GM21423 (cell line): ENCODE results near the gene IGF2R.

ENCODE experiments used
- ATAC-seq: cut with Tn5 transposase; IDR thresholded peaks from one replicate; pipeline ENCODE4 v1.9.1; 2021; ENCODE audit warnings: mild to moderate bottlenecking, moderate library complexity; ENCODE audit not compliant: unreplicated experiment

The IGF2R gene

GRCh38 chr6:160042788-160043301, 74.0 kb downstream of the IGF2R start:
- no peak for ATAC-seq

DNA sequence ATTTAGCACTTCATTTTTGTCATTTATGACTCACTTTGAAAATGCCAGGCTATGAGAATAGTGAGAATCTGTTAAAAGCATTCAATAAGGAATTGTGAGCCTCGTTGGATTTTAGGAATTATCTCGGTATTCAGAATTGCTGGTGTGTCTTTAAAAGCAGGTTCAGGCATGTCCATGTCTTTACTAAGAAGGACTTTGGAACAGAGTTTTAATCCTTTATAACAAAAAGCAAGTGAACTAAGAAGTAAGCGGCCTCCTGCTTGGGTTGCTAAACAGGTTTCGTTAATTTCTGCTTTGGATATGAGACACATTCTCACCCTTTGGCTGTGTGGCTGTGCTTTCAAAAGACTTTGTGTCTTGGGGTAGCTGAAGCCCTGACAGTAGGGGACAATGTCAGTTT, 74.9 kb downstream of the IGF2R start:
- ATAC-seq: no peak

DNA sequence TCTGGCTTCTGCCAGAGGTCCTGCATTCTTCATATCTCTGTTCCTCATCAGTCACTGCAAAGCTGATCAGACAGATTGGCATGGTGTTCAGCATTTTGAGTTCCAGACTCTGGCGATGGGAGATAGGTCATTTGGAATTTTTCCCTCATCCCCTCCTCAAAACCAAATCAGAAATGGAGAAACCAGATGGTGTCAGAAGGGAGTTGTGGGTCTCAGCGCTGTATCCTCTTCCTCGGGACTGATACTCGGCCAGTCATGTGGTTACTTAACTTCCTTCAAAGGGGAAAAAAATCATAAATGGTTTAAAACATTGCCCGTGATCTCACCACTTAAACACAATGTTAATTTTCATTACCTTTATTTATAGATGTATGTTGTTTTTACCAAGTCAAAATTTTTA, 75.8 kb downstream of the IGF2R start:
- ATAC-seq: no peak

DNA sequence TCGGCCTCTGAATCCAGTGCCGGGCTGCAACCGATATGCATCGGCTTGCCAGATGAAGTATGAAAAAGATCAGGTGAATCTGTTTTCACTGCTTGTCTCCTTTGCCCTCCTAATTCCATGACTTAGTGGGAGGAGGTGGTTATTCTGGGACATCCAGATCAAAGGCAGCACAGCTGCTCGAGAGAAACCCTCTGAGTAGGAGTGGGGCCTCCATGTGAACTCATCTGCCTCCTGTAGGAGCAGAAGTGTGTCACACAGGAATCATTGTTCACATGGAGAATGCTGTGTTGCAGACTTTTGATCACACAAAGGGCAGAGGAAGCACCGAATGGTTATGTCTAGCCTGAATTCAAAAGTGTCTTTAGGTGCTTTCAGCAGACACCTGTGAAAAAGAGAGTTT, 79.6 kb downstream of the IGF2R start:
- no peak for ATAC-seq

- ATAC-seq: no peak
Measured at GRCh38 chr6:160049346-160049745, 80.5 kb downstream of the IGF2R start.

GRCh38 chr6:160050022-160050421, 81.1 kb downstream of the IGF2R start:
- ATAC-seq: no peak

DNA sequence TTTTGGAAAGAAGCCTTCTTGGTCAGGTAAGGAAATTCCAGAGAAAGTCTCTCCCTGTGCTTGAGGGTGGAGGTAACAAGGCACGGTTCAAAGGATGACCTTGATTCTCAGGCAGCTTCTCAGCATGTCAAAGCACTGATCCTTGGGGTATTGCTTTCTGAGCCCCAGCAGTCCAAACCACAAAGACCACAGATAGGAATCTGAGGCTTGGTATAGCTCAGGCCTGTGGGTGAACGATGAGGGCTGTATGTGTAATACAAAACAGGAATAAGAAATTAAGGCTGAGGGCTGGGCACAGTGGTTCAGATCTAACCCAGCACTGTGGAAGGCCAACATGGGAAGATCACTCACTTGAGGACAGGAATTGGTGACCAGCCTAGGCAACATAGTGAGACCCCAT, 82.5 kb downstream of the IGF2R start:
- ATAC-seq: no peak

- ATAC-seq: no peak
Measured at GRCh38 chr6:160054271-160054670, 85.4 kb downstream of the IGF2R start.

GRCh38 chr6:160054913-160055312, 86.0 kb downstream of the IGF2R start:
- ATAC-seq: no peak

DNA sequence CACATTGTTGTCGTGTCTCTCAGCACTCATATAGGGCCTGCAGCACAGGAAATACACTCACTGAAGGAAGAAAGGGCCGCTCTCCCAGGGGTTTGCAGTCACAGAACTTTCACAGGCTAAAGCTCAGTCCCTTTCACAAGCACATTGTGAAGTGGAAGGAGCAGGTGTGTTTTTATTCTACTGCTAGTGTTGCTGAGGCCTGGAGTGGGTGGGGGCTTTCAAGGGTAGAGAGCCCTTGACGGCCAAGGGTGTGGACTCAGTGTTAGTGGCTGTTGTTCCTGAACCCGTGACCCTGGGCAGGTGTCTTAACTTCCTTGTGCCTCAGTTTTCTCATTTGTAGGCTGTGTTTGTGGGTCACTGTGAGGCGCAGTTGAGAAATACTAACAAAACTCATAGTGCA, 86.5 kb downstream of the IGF2R start:
- no peak for ATAC-seq

- ATAC-seq: no peak
Measured at GRCh38 chr6:160055813-160056212, 86.9 kb downstream of the IGF2R start.

- no peak for ATAC-seq
Measured at GRCh38 chr6:160057080-160057479, 88.2 kb downstream of the IGF2R start.

GRCh38 chr6:160058603-160059215, 89.8 kb downstream of the IGF2R start:
- ATAC-seq: no peak

- ATAC-seq: no peak
Measured at GRCh38 chr6:160060221-160060620, 91.3 kb downstream of the IGF2R start.

DNA sequence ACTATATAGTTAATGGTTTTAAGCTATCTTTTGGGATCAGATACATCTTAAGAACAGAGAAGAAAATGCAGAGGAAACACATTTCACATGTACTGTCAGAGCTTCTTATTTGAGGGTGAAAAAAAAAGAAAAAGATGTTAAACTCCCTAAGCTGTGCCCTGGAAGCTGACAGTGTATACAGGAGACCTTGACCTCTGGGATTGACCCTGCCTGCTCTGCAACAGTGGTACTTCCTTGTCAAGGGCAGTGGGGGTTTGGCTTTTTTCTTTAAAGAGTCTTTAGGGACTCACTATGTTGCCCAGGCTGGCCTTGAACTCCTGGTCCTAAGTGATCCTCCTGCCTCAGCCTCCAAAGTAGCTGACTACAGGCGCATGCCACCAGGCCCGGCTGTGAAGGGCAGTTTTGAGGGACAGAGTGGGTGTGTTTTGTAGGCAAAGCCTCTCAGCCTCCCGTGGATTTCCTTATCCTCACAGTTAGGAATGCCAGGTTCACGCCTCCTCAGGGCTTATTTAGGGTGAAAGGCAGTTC, 92.1 kb downstream of the IGF2R start:
- ATAC-seq: no peak

GRCh38 chr6:160063771-160064413, 95.0 kb downstream of the IGF2R start:
- no peak for ATAC-seq

GRCh38 chr6:160065200-160065599, 96.3 kb downstream of the IGF2R start:
- ATAC-seq: no peak

DNA sequence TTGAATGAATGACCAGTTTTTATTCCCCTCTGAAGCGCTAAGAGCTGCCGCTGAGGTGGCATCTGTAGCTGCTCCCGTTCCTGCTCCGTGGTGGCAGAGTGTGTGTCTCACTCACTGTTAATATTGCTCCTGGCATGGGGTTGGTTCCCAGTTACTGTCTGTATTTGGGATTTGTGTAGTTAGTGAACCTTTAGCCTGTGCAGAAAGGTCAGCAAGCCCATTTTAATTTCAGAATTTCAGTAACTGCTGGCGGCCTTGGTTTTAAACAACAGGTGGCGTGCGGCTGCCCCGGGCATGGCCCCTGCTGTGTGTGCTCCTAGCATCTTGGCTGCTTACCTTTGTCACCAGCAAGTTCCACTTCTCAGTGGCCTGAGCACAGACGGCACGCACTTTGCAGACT, 98.7 kb downstream of the IGF2R start:
- no peak for ATAC-seq

DNA sequence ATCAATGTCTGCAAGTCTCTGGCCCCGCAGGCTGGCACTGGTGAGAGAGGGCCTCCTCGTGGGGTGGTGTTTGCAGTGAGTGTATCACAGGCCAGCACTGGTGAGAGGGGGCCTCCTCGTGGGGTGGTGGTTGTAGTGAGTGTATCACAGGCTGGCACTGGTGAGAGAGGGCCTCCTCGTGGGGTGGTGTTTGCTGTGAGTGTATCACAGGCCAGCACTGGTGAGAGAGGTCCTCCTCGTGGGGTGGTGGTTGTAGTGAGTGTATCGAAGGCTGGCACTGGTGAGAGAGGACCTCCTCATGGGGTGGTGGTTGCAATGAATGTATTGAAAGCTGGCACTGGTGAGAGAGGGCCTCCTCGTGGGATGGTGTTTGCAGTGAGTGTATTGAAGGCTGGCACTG, 99.5 kb downstream of the IGF2R start:
- ATAC-seq: no peak

DNA sequence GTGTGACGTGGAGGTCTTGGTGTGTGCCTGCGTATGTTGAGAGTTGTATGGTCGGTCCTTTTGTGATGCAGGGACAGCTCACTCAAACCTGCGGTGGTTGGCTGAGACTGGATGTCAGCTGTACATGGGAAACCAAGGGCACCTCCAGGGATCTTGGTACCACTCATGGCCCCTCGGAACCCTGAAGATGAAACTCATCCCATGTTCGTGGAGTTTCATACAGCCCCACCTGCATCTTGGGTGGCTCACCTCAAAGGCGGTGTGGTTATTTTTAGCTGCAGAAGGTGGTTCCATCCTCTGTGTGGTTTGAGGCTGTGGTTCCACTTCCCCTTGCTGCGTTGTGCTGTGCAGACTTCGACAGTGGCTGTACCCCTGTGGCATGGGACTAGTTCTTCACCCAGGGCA, 100.2 kb downstream of the IGF2R start:
- ATAC-seq: peak; percentile 83

DNA sequence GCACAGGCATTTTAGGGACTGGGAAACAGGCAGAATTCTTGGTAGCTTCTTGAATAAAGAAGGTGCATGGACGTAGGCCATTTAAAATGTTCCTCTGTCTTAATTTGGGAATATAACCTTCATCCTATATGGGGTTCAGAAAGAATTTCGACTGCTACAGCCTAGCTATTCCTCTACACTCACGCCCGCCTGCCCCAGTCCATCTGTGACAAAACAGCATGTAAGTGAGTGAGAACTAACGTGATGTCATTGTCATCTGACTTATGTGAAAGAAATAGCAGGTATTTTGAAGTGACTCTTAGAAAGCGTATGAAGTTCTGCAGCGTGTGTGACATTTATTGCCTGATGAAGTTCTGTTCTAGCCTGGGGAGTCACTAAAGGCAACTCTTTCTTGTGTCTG, 100.6 kb downstream of the IGF2R start:
- ATAC-seq: peak; percentile 10

DNA sequence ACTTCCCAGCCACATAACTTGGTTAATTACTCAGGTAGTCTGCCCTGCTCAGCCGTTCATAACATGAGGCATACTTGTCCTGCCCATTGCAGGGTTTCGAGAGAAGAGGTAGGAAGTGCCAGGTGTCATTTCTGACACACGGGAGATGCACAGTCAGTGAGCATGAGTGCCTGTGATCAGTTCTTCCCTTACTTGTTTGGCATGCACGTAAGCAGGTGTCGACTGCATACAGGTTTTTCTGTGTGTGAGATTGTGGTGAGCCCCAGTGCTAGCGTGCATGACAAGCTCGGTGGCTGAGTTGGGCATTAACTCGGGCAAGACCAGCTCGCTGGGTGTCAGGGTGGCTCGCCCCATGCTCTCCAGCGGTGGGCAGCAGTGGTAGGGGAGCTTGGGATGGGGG, 101.5 kb downstream of the IGF2R start:
- peak; percentile 55 for ATAC-seq

DNA sequence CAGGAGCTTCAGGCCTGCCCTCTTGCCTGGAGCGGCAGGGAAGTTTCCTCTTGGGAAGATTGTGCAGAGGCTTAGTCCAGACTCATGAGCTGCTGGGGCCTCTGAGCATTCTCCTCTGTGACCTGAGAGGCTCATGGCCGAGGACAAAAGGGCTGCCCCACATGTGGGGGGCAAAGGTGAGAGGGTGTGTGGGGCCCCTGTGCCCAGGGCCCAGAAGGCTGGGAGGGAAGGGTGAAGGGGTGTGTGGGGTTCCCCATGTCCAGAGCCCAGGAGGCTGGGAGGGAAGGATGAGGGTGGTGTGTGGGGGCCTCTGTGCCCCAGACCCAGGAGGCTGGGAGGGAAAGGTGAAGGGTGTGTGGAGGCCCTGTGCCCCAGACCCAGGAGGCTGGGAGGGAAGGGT, 101.9 kb downstream of the IGF2R start:
- ATAC-seq: no peak
